ENCODE data around the gene GPX8.

The GPX8 gene, protein sequence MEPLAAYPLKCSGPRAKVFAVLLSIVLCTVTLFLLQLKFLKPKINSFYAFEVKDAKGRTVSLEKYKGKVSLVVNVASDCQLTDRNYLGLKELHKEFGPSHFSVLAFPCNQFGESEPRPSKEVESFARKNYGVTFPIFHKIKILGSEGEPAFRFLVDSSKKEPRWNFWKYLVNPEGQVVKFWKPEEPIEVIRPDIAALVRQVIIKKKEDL

DNA sequence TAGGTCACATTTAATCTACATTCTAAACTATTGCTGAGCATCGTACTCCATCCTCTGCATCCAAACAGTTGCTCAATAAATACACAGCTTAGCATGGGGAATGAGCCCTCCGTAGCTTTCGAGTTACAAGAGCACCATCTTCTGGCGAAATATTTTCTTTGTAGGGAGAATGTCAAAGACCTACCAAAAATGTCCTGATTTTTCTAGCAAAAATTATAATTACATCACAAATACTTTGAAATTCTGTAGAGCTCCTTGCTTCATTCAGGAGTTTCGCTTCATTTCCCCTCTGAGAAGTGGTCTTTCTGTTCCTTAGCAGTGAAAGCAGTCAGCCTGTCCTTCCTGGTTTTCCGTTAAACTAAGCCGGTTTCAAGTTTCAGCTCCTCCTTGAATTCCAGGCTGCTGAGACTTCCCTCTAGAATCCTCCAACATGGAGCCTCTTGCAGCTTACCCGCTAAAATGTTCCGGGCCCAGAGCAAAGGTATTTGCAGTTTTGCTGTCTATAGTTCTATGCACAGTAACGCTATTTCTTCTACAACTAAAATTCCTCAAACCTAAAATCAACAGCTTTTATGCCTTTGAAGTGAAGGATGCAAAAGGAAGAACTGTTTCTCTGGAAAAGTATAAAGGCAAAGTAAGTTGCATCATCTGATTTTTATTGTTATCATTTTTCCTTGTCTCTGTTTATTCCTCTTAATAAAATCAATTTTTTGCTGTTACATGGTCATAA, at the start of gene GPX8:
Gene GPX8 (plus strand): TSS at position 409 of the 730 bp plus-strand sequence. CDS start 22 bp downstream, at position 431.
- DNase-seq = peak; percentile 19 to 68

DNA sequence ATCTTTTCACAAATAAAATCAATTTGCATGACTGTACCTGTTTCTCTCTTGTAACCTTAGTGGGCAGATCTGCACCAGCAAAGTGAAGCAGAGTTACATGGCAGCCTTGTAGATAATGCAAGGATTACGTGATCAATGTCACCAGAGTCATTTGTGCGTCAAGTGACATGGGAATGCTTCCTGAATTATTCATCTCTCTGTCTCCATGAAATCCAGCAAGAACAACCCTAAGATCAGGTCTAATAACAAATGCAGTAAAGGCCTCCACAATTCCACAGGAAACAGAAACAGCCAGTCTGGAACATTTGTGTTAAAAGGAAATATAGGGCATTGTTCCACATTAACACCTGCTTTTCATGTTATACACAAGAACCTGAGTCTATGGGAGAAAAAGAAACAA, 49.8 kb upstream of the GPX8 start:
- DNase-seq = no peak

GRCh38 chr5:55113327-55113726, 46.6 kb upstream of the GPX8 start:
- DNase-seq = no peak

DNA sequence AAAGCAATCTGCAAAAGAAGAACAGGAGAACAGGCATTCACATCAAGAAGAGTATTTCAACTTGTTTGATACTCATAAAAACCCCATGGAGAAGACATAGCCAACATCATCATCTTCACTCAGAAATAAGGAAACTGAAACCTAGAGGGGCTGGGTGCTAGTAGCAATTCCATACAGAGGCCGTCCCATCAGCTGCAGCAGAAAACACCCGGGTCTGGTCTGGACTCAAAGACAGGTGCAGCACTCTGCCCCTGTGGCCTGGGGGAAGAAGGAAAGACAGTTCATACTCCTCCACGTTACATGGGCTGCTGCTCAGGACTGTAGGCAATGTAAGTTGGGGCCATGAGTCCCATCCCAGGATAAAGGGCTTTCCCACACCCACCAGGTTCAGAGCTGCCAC, 45.9 kb upstream of the GPX8 start:
- DNase-seq = no peak

DNA sequence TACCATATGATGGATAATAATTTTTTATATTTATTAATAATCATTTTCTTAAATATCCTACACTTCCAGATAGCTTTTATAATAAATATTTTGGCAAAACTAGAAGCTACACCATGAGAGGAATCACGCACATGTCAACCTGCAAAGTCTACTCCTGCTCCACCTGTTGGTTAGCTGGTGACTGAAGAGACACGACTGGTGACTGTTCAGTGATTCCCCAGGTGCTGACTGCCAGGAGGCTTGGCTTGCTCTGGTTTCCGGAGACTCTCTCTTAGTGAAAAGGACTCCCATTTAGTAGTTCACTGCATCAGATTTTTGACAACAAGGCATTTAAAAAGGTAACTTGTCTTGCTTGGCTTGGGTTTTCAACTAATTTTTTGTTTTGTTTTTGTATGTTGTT, 36.6 kb upstream of the GPX8 start:
- DNase-seq = no peak

DNA sequence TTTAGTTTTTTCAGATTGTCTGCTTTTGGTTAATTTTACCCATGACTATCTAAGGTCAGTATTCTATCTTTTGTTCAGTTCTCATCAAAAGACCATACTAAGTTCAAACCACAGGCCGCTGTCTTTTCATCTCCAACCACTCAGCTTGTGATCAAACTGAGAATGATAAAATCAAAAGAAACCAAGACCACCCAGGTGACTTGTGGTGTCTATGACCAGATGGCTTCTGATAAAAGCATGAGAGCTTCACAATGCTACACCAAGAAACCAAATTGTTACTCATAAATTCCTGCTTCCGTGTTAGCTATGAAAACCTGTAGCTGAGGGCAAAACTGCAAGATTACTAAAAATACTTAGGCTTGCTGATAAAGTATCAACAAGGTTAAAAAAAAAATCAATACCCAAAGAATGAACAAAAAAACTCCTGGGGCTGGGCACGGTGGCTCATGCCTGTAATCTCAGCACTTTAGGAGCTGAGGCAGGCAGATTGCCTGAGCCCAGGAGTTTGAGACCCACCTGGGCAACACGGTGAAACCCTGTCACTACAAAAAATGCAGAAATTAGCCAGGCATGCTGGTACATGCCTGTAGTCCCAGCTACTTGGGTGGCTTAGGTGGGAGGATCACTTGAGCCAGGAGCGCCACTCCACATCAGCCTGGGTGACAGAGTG, 25.8 kb upstream of the GPX8 start:
- no peak for DNase-seq

DNA sequence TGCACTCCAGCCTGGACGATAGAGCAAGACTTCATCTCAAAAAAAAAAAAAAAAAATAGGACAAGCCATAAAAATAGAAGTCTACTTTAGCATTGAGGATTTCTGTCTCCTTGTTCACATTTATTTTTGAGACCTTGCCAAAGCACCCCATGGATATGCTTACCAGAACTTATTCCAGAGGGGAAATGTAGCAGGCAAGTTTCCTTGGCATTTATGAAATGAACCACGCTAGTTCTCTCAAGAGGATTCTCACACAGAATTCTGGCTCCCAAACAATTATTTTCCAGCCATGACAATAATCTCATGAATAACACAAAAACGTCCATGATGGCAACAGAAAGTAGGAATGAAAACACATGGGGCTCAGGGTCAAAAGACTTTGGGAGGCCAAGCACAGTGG, 23.4 kb upstream of the GPX8 start:
- no peak for DNase-seq

DNA sequence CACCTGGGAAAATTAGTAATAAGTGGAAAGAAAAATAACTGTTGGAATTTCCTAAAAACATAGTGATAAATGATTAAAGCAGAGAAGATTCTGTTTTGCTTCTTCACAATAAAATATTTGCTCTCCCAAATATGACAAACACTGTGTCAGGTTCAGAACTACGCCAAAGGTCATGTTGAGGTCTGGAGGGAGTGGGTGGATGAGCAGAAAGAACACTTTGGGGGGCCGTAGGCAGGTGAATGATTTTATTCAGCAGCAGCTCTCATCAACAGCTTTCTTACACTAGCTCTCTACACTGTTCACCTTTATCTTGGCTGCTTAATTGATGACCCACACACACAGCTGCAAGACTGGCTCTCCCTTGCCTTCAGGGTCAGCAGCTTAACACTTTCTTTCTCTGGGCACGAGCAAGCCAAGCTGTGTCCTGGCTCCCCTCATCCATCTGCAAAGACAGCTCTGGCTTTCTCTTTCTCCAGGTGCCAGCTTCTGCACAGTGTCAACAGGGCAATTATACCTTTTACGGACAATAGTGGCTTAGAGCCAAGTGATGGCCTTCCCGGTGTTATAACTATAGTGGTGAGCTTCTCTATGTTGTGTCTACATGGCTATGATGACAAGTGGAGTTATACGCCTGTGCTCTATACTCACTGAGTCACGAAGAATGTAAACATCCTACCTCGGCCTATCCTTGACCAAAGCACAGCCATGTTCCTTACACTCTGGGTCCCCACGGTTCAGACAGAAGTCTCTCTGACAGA, 18.9 kb upstream of the GPX8 start:
- DNase-seq = no peak

DNA sequence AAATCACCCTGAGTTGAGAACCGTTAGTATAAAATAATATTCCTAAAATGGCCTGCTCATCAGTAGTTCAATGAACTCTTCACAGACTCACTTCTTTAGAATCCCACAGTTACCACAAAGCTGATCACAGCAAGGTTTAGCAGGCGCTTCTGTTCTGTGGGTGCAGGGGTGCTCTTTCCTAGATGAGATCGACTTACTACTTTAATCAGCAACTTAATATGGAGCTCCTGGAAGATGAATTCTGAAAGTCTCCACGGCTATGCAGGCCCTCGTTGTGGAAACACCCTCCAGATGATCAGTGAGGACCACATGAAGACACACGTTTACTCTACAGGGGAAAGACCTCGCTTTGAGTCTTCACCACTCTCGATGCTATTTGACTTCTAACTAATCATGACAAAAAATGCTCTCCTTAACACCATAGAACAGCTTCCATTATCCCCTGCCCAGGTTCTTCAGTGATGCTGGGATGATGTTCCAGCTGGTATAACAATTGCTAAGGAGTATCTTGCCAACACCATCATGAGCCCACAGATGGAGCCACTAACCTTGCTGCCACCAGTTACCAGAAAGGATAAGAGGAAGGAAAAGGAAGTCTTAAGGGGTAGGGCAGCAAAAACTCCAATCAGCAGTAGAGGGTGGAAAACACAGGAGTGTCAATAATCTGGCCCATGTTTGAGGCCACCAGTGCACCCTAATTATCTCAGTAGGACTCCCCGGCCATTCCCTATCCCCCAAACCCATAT, 17.9 kb upstream of the GPX8 start:
- DNase-seq = no peak

DNA sequence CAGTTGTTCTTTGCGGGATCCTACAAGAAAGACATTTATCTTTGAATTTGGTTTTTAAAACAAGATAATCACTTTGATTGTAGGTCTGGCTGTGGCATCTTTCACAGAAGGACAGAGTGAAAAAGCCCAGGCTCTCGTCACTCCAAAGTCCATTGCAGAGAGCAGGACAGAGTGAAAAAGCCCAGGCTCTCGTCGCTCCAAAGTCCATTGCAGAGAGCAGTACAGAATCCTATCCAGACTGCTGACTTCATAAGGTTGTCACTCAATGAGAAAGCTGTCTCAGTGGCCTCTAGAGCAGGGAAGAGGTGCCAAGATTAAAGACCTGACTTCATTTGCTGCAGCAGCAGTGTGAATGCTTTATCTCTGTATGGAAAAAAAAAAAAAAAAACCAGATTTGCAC, 16.3 kb upstream of the GPX8 start:
- no peak for DNase-seq

- DNase-seq = peak in 1 of 2 experiments; percentile 20
Observed at GRCh38 chr5:55146080-55146479, 13.9 kb upstream of the GPX8 start.

GRCh38 chr5:55146543-55147151, 13.3 kb upstream of the GPX8 start:
- peak; percentile 47 to 83 for DNase-seq

DNA sequence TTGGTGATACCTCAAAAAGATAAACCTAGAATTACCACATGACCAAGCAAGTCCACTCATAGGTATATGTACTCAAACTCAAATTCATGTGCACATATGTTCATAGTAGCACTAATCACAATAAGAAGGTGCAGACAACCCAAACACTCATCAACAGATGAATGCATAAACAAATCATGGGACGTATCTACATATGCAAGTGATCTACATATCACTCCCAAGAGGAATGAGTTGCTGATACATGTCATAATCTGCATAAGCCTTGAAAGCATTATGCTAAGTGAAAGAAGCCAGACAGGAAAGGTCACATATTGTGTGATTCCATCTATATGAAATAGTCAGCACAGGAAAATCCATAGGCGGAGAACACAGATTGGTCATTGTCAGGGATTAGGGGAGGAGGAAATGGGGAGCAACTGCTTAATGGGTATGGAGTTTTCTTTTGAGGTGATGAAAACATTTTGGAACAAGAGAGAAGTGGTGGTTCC, 10.6 kb upstream of the GPX8 start:
- DNase-seq = no peak

GRCh38 chr5:55151923-55152842, 7.8 kb upstream of the GPX8 start:
- DNase-seq = no peak

- DNase-seq = no peak
Observed at GRCh38 chr5:55154873-55155272, 5.1 kb upstream of the GPX8 start.

DNA sequence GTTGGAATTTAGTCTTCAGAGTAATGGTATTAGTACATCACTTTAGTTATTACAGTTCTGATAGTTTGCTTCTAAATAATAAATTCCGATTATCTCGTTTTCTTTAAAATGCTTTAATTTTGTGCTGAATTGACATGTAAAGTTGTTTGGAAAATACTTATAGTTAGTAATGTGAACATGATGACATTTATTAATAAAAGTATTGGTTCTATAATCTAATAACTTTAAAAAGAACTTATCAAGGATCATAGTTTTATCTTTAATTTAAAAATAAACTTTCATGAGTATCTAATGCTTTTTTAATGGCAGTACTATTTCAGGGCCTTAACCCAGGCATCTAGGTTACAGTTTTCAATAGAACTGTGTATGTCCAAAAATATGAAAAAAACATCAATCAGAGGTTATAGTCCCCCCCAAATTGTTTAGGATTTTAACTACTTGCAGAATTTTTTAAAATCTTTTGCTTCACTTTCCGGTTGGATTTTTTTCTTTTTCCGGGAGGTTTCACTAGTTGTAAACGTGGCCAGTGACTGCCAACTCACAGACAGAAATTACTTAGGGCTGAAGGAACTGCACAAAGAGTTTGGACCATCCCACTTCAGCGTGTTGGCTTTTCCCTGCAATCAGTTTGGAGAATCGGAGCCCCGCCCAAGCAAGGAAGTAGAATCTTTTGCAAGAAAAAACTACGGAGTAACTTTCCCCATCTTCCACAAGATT, 680 bp downstream of the GPX8 start:
- DNase-seq = peak in 1 of 2 experiments; percentile 68

- DNase-seq = no peak
Observed at GRCh38 chr5:55162666-55163065, 2.7 kb downstream of the GPX8 start.

GRCh38 chr5:55171471-55171870, 11.5 kb downstream of the GPX8 start:
- no peak for DNase-seq

GRCh38 chr5:55172051-55172899, 12.3 kb downstream of the GPX8 start:
- DNase-seq = peak; percentile 62 to 83

All from NCI-H446 (cell line).